Measurements from ENCODE around the gene TECTA. TPM values are rescaled to one million over a fixed set of nuclear protein-coding genes. Genes with fewer than 3 reads are reported as not detected.

The TECTA gene
- total RNA-seq, 2 experiments from 2014 or later: 0.23 to 0.30 TPM

GRCh38 chr11:121070951-121071845 lies 29.8 kb upstream of the TECTA start:
- POLR2A ChIA-PET: no interaction called here
- ATAC-seq (ENCODE audit: low read depth) (no peak), DNase-seq (no peak)
- peaks cover 17% of the 10 kb centered on the region for H3K36me3 Mint-ChIP-seq
- peaks cover 2% of the 10 kb centered on the region for H3K4me1 Mint-ChIP-seq
- no peaks in the 10 kb centered on the region for H3K27me3 Mint-ChIP-seq
- no peaks in the 10 kb centered on the region for H3K9me3 Mint-ChIP-seq
- H3K27ac Mint-ChIP-seq: no peak overlapping the region
- no peak overlapping the region for H3K4me3 Mint-ChIP-seq

- Mint-ChIP-seq H3K9me3 (no peaks in the 10 kb centered on the region), H3K4me3 (no peak overlapping the region), H3K27ac (no peak overlapping the region), H3K4me1 (peaks cover 2% of the 10 kb centered on the region), H3K36me3 (peaks cover 17% of the 10 kb centered on the region), H3K27me3 (no peaks in the 10 kb centered on the region)
- DNase-seq (no peak), ATAC-seq (ENCODE audit: low read depth) (no peak)
- POLR2A ChIA-PET: no interaction called here
These were observed 29.1 kb upstream of the TECTA start for GRCh38 chr11:121071846-121072450.

GRCh38 chr11:121081321-121081720 lies 19.7 kb upstream of the TECTA start:
- Mint-ChIP-seq H3K9me3 (no peaks in the 10 kb centered on the region), H3K4me3 (no peak overlapping the region), H3K27me3 (no peaks in the 10 kb centered on the region), H3K36me3 (peaks cover 9% of the 10 kb centered on the region), H3K4me1 (peaks cover 4% of the 10 kb centered on the region), H3K27ac (no peak overlapping the region)
- DNase-seq (no peak), ATAC-seq (ENCODE audit: low read depth) (no peak)
- POLR2A ChIA-PET: no interaction called here

GRCh38 chr11:121082219-121082618 lies 18.8 kb upstream of the TECTA start:
- POLR2A ChIA-PET: no interaction called here
- peaks cover 11% of the 10 kb centered on the region for H3K36me3 Mint-ChIP-seq

GRCh38 chr11:121082670-121083069 lies 18.4 kb upstream of the TECTA start:
- Mint-ChIP-seq H3K36me3 (peaks cover 15% of the 10 kb centered on the region), H3K4me1 (peaks cover 4% of the 10 kb centered on the region), H3K4me3 (no peak overlapping the region), H3K27me3 (no peaks in the 10 kb centered on the region), H3K9me3 (no peaks in the 10 kb centered on the region), H3K27ac (no peak overlapping the region)
- ATAC-seq (ENCODE audit: low read depth) (no peak), DNase-seq (no peak)
- POLR2A ChIA-PET: no interaction called here

More at GRCh38 chr11:121082219-121082618, 18.8 kb upstream of the TECTA start:
- DNase-seq (no peak), ATAC-seq (ENCODE audit: low read depth) (no peak)
- H3K9me3 Mint-ChIP-seq: no peaks in the 10 kb centered on the region
- no peak overlapping the region for H3K4me3 Mint-ChIP-seq
- peaks cover 4% of the 10 kb centered on the region for H3K4me1 Mint-ChIP-seq
- H3K27me3 Mint-ChIP-seq: no peaks in the 10 kb centered on the region
- H3K27ac Mint-ChIP-seq: no peak overlapping the region

- POLR2A ChIA-PET: no interaction called here
- ATAC-seq (ENCODE audit: low read depth) (no peak), DNase-seq (no peak)
- H3K4me3 Mint-ChIP-seq: no peak overlapping the region
- H3K27ac Mint-ChIP-seq: no peak overlapping the region
- H3K27me3 Mint-ChIP-seq: no peaks in the 10 kb centered on the region
- H3K36me3 Mint-ChIP-seq: peaks cover 15% of the 10 kb centered on the region
- H3K9me3 Mint-ChIP-seq: no peaks in the 10 kb centered on the region
- no peaks in the 10 kb centered on the region for H3K4me1 Mint-ChIP-seq
These were observed 14.2 kb upstream of the TECTA start for GRCh38 chr11:121086866-121087265.

- no peaks in the 10 kb centered on the region for H3K4me1 Mint-ChIP-seq
- peaks cover 14% of the 10 kb centered on the region for H3K36me3 Mint-ChIP-seq
- no peaks in the 10 kb centered on the region for H3K9me3 Mint-ChIP-seq
- DNase-seq (no peak), ATAC-seq (ENCODE audit: low read depth) (no peak)
- no peak overlapping the region for H3K4me3 Mint-ChIP-seq
- H3K27ac Mint-ChIP-seq: no peak overlapping the region
- no peaks in the 10 kb centered on the region for H3K27me3 Mint-ChIP-seq
- POLR2A ChIA-PET: no interaction called here
These were observed 11.5 kb upstream of the TECTA start for GRCh38 chr11:121089566-121089965.

- POLR2A ChIA-PET: no interaction called here
- DNase-seq (no peak), ATAC-seq (ENCODE audit: low read depth) (no peak)
- no peak overlapping the region for H3K27ac Mint-ChIP-seq
- H3K36me3 Mint-ChIP-seq: peaks cover 14% of the 10 kb centered on the region
- no peaks in the 10 kb centered on the region for H3K4me1 Mint-ChIP-seq
- no peak overlapping the region for H3K4me3 Mint-ChIP-seq
- peaks cover 1% of the 10 kb centered on the region for H3K9me3 Mint-ChIP-seq
- no peaks in the 10 kb centered on the region for H3K27me3 Mint-ChIP-seq
These were observed 10.8 kb upstream of the TECTA start for GRCh38 chr11:121090145-121090721.

GRCh38 chr11:121091492-121092152 lies 9.4 kb upstream of the TECTA start:
- Mint-ChIP-seq H3K4me3 (no peak overlapping the region), H3K4me1 (no peaks in the 10 kb centered on the region), H3K9me3 (peaks cover 1% of the 10 kb centered on the region), H3K36me3 (peaks cover 8% of the 10 kb centered on the region), H3K27ac (no peak overlapping the region), H3K27me3 (no peaks in the 10 kb centered on the region)
- POLR2A ChIA-PET: no interaction called here
- DNase-seq (no peak), ATAC-seq (ENCODE audit: low read depth) (no peak)

- ATAC-seq (ENCODE audit: low read depth) (no peak), DNase-seq (no peak)
- Mint-ChIP-seq H3K27ac (no peak overlapping the region), H3K4me1 (no peaks in the 10 kb centered on the region), H3K36me3 (no peaks in the 10 kb centered on the region), H3K9me3 (peaks cover 1% of the 10 kb centered on the region), H3K27me3 (no peaks in the 10 kb centered on the region), H3K4me3 (no peak overlapping the region)
- POLR2A ChIA-PET: no interaction called here
These were observed 5.5 kb upstream of the TECTA start for GRCh38 chr11:121095561-121095960.

GRCh38 chr11:121099364-121099763 lies 1.7 kb upstream of the TECTA start:
- Mint-ChIP-seq H3K4me3 (no peak overlapping the region), H3K36me3 (no peaks in the 10 kb centered on the region), H3K27ac (no peak overlapping the region), H3K9me3 (peaks cover 1% of the 10 kb centered on the region), H3K27me3 (no peaks in the 10 kb centered on the region), H3K4me1 (no peaks in the 10 kb centered on the region)
- no peak for ATAC-seq (ENCODE audit: low read depth)
- DNase-seq: no peak
- POLR2A ChIA-PET: no interaction called here

- DNase-seq (no peak), ATAC-seq (ENCODE audit: low read depth) (no peak)
- no peaks in the 10 kb centered on the region for H3K27me3 Mint-ChIP-seq
- no peaks in the 10 kb centered on the region for H3K9me3 Mint-ChIP-seq
- H3K4me1 Mint-ChIP-seq: no peaks in the 10 kb centered on the region
- no peak overlapping the region for H3K27ac Mint-ChIP-seq
- no peaks in the 10 kb centered on the region for H3K36me3 Mint-ChIP-seq
- no peak overlapping the region for H3K4me3 Mint-ChIP-seq
- POLR2A ChIA-PET: no interaction called here
These were observed 1.2 kb upstream of the TECTA start for GRCh38 chr11:121099885-121100284.

- Mint-ChIP-seq H3K4me1 (no peaks in the 10 kb centered on the region), H3K27me3 (no peaks in the 10 kb centered on the region), H3K36me3 (no peaks in the 10 kb centered on the region), H3K4me3 (no peak overlapping the region), H3K27ac (no peak overlapping the region), H3K9me3 (no peaks in the 10 kb centered on the region)
- ATAC-seq (ENCODE audit: low read depth) (no peak), DNase-seq (no peak)
- POLR2A ChIA-PET: no interaction called here
These were observed 3.3 kb downstream of the TECTA start for GRCh38 chr11:121104312-121104762.
